Skeletal muscle tissue (tissue), 4 donors: ENCODE data around the gene ZNF524. TPM values are rescaled to one million over a fixed set of nuclear protein-coding genes. Genes with fewer than 3 reads are reported as not detected.

Experiments used
- H3K27ac ChIP-seq: one replicate; pipeline ENCODE4 v1.7.0; 2013; ENCODE audit warnings: mild to moderate bottlenecking, low read depth, low read length, inconsistent platforms
- H3K27me3 ChIP-seq, 3 donors: one replicate each; pipeline ENCODE4 v1.7.0; 2013; ENCODE audit warnings: low read length in 3 of 3; ENCODE audit not compliant: control insufficient read depth in 3 of 3, insufficient read depth in 3 of 3
- H3K36me3 ChIP-seq, 3 donors: one replicate each; pipeline ENCODE4 v1.7.0; 2013; ENCODE audit warnings: low read length in 3 of 3; ENCODE audit not compliant: control insufficient read depth in 3 of 3, insufficient read depth in 3 of 3
- H3K4me1 ChIP-seq, 3 donors: one replicate each; pipeline ENCODE4 v1.7.0; 2013; ENCODE audit warnings: low read length in 3 of 3, mild to moderate bottlenecking in 3 of 3; ENCODE audit not compliant: control insufficient read depth in 3 of 3, insufficient read depth in 3 of 3
- H3K4me3 ChIP-seq, 3 donors: one replicate each; pipeline ENCODE4 v1.7.0; 2013; ENCODE audit warnings: low read length in 3 of 3
- H3K9ac ChIP-seq, 3 donors: one replicate each; pipeline ENCODE4 v1.7.0; 2013; ENCODE audit warnings: low read length in 3 of 3, mild to moderate bottlenecking in 3 of 3, moderate library complexity in 2 of 3, low read depth in 1 of 3
- H3K9me3 ChIP-seq, 3 donors: one replicate each; pipeline ENCODE4 v1.7.0; 2013; ENCODE audit warnings: low read length in 3 of 3; ENCODE audit not compliant: control insufficient read depth in 3 of 3
- total RNA-seq: library from RNA; depleted of rRNA; stranded (reverse); fragments of >200 nt; gene quantifications from one replicate; pipeline ENCODE4 v1.2.3, GENCODE V29; 2014
- donor health status: Osteomylitis.

The ZNF524 gene
- total RNA-seq, 1 donor from 2014 or later: 4.7 TPM

DNA sequence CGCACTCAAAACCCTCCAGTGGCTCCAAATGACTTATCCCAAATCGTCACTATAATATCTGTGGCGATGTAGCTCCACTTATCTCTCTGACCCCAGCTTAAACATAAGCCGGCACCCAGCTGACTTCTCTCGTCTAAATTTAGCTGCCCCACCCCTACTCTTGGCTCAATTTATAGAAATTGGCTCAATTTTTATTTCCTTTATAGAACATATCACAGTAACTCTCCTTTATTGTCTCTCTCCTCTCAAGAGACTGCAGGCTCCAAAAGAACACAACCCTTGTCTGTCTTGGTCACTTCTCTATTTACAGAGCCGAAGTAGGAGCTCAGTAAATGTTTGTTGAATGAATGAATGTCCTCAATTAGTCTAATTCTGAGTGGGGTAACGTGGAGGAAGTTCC, 23.5 kb downstream of the ZNF524 start:
- H3K36me3 ChIP-seq: peaks cover 4 to 8% (median 6%) of the 10 kb centered on the region in 3 donors
- peak overlapping the region; percentile 68 to 87 (median 69) for H3K9ac ChIP-seq
- H3K4me1 ChIP-seq: peaks cover 36 to 51% (median 47%) of the 10 kb centered on the region in 3 donors
- peak overlapping the region; percentile 90 for H3K27ac ChIP-seq
- no peaks in the 10 kb centered on the region for H3K9me3 ChIP-seq
- H3K27me3 ChIP-seq: no peaks in the 10 kb centered on the region
- peak overlapping the region; percentile 1 to 72 (median 23) for H3K4me3 ChIP-seq

DNA sequence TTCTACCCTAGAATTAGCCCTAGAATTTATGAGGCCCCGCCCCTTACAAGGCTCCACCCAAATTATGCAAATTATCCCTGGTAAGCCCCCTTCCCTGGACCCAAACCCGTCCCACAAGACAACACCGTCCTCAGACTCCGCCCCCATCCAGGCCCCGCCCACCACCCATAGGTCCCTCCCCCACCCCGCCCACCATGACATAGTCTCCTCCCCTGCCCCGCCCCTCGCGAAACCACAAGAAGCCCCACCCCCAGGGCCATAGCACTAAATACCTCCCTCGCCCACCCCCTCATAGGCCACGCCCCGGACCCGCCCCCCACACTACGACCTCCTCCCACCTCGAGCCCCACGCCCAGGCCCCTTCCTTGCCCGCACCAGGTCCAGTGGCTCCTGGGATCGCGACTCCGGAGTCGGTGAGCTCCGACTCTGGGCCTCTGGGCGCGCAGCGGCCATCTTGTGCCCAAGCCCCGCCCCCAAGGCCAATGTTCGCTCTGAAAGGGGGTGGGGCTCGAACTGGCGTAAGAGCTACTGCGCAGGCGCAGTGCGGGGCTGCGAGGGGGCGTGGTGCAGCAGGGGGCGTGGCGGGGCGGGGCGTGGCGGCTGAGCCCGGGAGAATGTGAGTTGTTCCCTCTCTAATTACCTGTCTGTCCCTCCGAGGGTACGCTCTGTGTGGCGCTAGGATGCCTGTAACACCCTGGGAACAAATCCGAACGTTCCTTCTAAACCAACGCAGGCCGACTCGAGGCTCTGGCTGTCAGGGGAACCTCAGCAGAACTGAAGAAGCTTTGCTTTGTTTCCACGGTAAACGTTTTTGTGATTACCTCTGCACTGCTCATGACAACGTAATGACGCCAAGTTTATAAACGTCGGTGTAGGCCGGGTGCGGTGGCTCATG, 24.3 kb downstream of the ZNF524 start, which contains the start of gene ZNF784:
Gene ZNF784, minus strand, starts transcription at position 458 of the 895 bp plus-strand sequence. Its CDS starts 5 bp downstream, at position 453.
- Histone ChIP-seq H3K27ac (peak within 1 kb of the TSS; percentile 90), H3K4me3 (peak within 1 kb of the TSS; percentile 75 to 85 (median 77)), H3K27me3 (no peaks in the 10 kb centered on the region), H3K4me1 (peaks cover 33 to 45% (median 43%) of the 10 kb centered on the region in 3 donors), H3K9ac (peak within 1 kb of the TSS; percentile 76 to 87 (median 85)), H3K9me3 (no peaks in the 10 kb centered on the region), H3K36me3 (peaks cover 4 to 8% (median 6%) of the 10 kb centered on the region in 3 donors)

DNA sequence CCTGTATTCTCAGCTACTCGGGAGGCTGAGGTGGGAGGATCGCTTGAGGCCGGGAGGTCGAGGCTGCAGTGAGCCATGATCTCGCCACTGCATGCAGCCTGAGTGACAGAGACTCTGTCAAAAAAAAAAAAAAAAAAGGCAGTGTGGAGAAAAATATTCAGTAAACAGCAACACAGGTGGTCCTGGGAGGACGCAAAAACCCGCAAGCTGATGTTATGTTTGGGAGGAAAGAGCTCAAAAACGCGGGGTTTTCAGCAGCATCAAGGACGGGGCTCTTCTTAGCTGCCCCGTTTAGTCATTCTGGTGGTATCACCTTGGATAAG, 24.9 kb downstream of the ZNF524 start:
- no peaks in the 10 kb centered on the region for H3K9me3 ChIP-seq
- peak overlapping the region; percentile 75 to 85 (median 77) for H3K4me3 ChIP-seq
- H3K36me3 ChIP-seq: peaks cover 4 to 8% (median 6%) of the 10 kb centered on the region in 3 donors
- H3K27ac ChIP-seq: peak overlapping the region; percentile 90
- H3K27me3 ChIP-seq: no peaks in the 10 kb centered on the region
- peaks cover 27 to 39% (median 39%) of the 10 kb centered on the region in 3 donors for H3K4me1 ChIP-seq
- H3K9ac ChIP-seq: peak overlapping the region in 2 of 3 donors; percentile 62 to 76

DNA sequence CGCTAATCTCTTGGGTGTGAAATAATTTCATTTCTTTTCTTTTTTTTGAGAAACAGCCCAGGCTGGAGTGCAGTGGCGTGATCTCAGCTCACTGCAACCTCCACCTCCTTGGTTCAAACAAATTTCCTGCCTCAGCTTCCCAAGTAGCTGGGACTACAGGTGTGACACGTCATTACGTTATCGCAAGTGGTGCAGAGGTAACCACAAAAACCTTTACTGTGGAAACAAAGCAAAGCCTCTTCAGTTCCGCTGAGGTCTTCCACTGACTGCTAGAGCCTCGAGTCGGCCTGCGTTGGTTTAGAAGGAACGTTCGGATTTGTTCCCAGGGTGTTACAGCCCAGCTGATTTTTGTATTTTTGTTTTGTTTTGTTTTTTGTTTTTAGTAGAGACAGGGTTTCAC, 26.3 kb downstream of the ZNF524 start:
- Histone ChIP-seq H3K4me3 (no peak overlapping the region), H3K27ac (no peak overlapping the region), H3K9ac (no peak overlapping the region), H3K9me3 (no peaks in the 10 kb centered on the region), H3K36me3 (peaks cover 0 to 3% (median 0%) of the 10 kb centered on the region in 3 donors), H3K4me1 (peaks cover 15 to 25% (median 25%) of the 10 kb centered on the region in 3 donors), H3K27me3 (no peaks in the 10 kb centered on the region)

DNA sequence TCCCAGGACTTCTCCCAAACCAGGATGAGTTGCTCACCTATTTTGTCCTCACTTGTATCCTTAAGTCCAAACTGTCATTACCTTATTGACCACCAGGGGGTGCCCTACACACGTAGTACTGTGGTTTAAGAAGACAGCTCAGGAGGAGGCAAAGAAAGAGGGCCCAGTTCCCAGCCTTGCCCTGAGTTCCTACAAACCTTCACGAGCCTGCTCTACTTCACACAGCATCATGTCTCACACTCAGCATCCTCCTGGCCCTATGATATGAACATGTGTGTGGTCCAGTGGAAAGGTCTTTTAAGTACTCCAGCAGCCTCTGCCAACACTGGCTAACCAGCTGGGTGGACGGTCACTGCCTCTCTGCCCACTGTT, 32.4 kb downstream of the ZNF524 start:
- Histone ChIP-seq H3K36me3 (peaks cover 0 to 2% (median 0%) of the 10 kb centered on the region in 3 donors), H3K4me3 (no peak overlapping the region), H3K4me1 (peaks cover 27 to 34% (median 33%) of the 10 kb centered on the region in 3 donors), H3K27ac (peak overlapping the region; percentile 36), H3K9me3 (no peaks in the 10 kb centered on the region), H3K9ac (peak overlapping the region in 1 of 3 donors; percentile 54), H3K27me3 (no peaks in the 10 kb centered on the region)

DNA sequence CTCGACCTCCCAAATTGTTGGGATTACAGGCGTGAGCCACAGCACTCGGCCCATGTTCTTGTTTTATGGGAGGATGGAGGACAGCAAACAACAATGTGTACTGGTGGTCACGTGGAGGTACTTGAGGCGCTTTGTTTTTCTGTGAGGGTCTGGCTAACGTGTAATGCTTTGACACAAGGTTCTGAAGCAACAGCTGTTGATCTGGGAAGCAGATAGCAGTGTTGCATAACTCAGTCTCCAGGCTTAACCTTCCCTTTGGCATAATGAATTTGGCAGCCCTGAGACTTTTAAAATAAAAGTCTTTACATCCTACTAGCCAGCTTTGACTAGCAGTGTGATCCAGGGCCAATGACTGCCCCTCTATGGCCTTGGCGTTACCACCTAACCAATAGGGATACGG, 33.8 kb downstream of the ZNF524 start:
- Histone ChIP-seq H3K4me1 (peaks cover 34 to 45% (median 45%) of the 10 kb centered on the region in 3 donors), H3K27me3 (no peaks in the 10 kb centered on the region), H3K27ac (peak overlapping the region; percentile 99)

DNA sequence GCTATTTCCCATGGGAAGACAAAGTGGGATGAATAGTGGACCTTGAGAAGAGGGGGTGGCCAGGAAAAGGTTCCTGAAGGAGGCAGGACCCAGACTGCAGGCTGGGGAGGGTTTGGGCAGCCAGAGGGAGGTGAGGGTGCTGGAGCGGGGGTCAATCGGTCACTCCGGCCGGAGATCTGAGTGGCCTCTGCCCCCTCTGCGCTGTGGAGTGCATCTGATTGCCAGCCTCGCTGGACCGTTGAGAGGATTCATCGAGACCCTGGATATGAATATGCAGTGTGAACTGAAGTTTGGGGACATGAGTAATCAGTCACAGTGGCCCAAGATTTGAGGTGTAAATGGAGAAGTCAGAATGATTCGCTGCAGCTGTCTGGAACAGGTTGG, 35.2 kb downstream of the ZNF524 start:
- no peaks in the 10 kb centered on the region for H3K27me3 ChIP-seq

More for the DNA sequence above, 33.8 kb downstream of the ZNF524 start:
- no peaks in the 10 kb centered on the region for H3K9me3 ChIP-seq
- peaks cover 0 to 7% (median 2%) of the 10 kb centered on the region in 3 donors for H3K36me3 ChIP-seq
- no peak overlapping the region for H3K9ac ChIP-seq
- peak overlapping the region in 1 of 3 donors; percentile 100 for H3K4me3 ChIP-seq

DNA sequence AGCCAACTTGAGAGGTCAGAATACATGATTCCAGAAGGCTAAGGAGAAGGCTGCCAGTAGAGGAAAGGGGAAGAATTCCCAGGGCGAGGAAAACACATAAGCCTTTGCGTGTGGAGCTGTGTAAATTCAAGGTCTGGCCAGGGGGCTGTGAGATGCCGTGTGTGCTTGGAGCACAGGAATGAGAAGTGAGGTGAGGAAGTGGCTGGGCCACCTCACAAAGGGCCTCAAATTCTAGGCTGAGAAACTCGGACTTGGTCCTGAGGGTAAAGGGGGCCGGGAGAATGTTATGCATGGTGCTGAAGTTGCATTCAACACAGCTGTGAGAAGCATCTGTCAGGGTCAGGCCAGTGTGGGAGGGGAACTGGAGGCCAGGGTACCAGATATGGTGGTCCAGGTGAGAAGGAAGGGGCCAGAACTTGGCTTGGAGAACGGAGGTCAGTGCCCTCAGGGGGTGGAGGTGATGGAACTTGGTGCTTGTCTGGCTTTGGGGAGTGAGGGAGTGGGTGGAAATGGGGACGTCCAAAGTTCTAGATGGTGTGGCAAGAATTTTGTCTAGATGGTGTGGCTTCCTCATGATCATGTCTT, 35.9 kb downstream of the ZNF524 start:
- Histone ChIP-seq H3K27ac (peak overlapping the region; percentile 99), H3K4me1 (peaks cover 48 to 63% (median 62%) of the 10 kb centered on the region in 3 donors), H3K9me3 (no peaks in the 10 kb centered on the region), H3K27me3 (no peaks in the 10 kb centered on the region), H3K4me3 (peak overlapping the region; percentile 100), H3K9ac (peak overlapping the region; percentile 100), H3K36me3 (peaks cover 0 to 7% (median 2%) of the 10 kb centered on the region in 3 donors)

More for the DNA sequence above, 35.2 kb downstream of the ZNF524 start:
- H3K27ac ChIP-seq: peak overlapping the region; percentile 99
- H3K9ac ChIP-seq: peak overlapping the region; percentile 100
- H3K36me3 ChIP-seq: peaks cover 0 to 7% (median 2%) of the 10 kb centered on the region in 3 donors
- H3K9me3 ChIP-seq: no peaks in the 10 kb centered on the region
- H3K4me3 ChIP-seq: peak overlapping the region; percentile 100
- peaks cover 45 to 59% (median 58%) of the 10 kb centered on the region in 3 donors for H3K4me1 ChIP-seq

DNA sequence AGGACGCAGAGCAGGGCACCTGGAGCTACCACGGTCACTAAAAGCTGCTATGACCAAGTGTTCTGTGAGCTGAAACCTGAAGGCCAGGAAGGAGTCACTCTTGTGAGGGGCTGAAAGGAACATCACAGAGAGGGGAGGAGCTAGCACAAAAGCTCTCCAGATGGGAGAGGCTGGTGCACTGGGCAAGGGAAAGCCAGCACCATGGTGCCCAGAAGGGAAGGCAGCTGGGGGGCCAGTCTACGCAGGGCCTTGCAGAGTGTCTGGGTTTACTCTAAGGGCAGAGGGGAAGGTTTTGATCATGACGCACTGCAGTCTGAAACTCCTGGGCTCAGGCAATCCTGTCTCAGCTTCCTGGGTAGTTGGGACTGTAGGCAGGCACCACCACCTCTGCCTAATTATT, 36.6 kb downstream of the ZNF524 start:
- Histone ChIP-seq H3K4me1 (peaks cover 52 to 66% (median 63%) of the 10 kb centered on the region in 3 donors), H3K36me3 (peaks cover 0 to 7% (median 2%) of the 10 kb centered on the region in 3 donors), H3K27me3 (no peaks in the 10 kb centered on the region), H3K9me3 (no peaks in the 10 kb centered on the region), H3K4me3 (peak overlapping the region; percentile 29 to 100 (median 100)), H3K27ac (no peak overlapping the region), H3K9ac (peak overlapping the region in 2 of 3 donors; percentile 100)
